Neural progenitor cell (in vitro differentiated cells): Measurements from ENCODE around the gene SEMA4A.

Source experiments
- CTCF ChIP-seq: fragments of 200-600 bp; sonication (generic); IDR thresholded peaks from 2 replicates; pipeline ENCODE4 v1.5.1; 2017; ENCODE audit warnings: antibody characterized with exemption, mild to moderate bottlenecking
- EZH2 ChIP-seq: fragments of 200-600 bp; sonication (generic); IDR thresholded peaks from 2 replicates; pipeline ENCODE4 v1.6.1; 2017; ENCODE audit warnings: antibody characterized with exemption, mild to moderate bottlenecking, moderate library complexity
- EZH2phosphoT487 ChIP-seq: fragments of 200-600 bp; sonication (generic); IDR thresholded peaks from 2 replicates; pipeline ENCODE4 v1.6.1; 2017; ENCODE audit warnings: antibody characterized with exemption

DNA sequence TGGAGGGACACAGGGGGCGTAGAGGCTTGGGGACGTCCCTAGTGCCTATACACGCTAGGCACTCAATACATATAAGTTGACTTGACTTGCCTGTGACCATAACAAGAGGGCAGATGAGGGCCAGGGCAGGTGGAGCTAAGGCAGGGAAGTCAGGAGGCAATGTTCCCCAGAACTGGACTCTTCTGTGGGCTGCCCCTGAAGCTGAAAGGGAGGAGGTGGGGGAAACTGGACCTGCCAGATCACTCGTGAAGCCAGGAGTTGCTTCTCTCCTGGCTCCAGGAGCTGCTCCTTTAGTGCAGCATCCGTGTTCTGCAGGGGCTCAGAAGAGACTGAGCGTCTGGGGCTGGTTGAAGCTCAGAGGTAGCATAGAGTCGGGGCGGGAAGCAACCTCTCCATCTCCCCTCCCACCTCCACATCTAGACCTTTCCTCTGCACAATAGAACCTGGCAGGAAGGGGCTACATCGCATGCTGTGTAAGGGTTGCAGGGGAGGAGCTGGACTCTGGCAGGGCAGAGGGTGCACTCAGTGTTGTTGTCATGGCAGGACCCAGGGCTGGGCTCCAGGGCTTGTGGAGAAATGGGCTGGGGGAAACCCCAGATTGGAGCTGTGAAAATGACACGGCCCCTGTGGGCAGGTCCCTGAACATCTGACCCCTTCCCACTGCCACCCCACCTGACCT, 2.9 kb upstream of the SEMA4A start:
- TF ChIP-seq CTCF, result no peak
- no peak for TF ChIP-seq EZH2
- no peak for TF ChIP-seq EZH2phosphoT487
